Fibroblast of mammary gland (primary cell): ENCODE data around the gene TTYH3.

Experiments
- DNase-seq: peaks from one replicate; pipeline ENCODE4 v3.0.0-alpha.2; 2010; ENCODE audit warnings: low read depth
- H3K4me3 ChIP-seq: 2 replicates; pipeline ENCODE4 v1.5.1; 2011; ENCODE audit warnings: low read depth, mild to moderate bottlenecking, low read length, moderate library complexity; ENCODE audit not compliant: control insufficient read depth
- TF ChIP-seq, protein P1 (sequence below): conservative IDR thresholded peaks from 2 replicates; pipeline ENCODE4 v1.5.1; 2011; ENCODE audit warnings: low read depth, low read length, inconsistent platforms; ENCODE audit not compliant: control insufficient read depth, insufficient read depth

Gene TTYH3

DNA sequence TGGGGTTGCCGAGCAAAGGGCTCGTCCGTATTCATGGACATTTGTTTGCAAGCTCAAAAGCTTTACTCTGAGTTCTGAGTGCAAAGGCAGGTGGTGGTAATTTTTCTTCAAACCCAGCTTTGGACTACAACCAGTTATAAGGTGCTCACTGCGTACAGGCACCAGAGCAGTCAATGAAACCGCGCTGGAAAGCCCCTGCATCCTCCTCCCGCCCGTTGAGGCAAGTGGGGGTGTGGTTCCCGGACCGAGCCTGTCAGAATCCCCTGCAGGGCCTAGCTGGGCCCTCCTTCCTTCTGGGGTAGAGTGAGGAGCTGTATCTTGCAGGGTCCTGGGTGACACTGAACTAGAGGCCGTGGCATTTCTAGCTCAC is 78.5 kb downstream of the TTYH3 start:
- no peak overlapping the region for H3K4me3 ChIP-seq
- no peak for DNase-seq
- TF ChIP-seq, protein P1, sequence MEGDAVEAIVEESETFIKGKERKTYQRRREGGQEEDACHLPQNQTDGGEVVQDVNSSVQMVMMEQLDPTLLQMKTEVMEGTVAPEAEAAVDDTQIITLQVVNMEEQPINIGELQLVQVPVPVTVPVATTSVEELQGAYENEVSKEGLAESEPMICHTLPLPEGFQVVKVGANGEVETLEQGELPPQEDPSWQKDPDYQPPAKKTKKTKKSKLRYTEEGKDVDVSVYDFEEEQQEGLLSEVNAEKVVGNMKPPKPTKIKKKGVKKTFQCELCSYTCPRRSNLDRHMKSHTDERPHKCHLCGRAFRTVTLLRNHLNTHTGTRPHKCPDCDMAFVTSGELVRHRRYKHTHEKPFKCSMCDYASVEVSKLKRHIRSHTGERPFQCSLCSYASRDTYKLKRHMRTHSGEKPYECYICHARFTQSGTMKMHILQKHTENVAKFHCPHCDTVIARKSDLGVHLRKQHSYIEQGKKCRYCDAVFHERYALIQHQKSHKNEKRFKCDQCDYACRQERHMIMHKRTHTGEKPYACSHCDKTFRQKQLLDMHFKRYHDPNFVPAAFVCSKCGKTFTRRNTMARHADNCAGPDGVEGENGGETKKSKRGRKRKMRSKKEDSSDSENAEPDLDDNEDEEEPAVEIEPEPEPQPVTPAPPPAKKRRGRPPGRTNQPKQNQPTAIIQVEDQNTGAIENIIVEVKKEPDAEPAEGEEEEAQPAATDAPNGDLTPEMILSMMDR = no peak

DNA sequence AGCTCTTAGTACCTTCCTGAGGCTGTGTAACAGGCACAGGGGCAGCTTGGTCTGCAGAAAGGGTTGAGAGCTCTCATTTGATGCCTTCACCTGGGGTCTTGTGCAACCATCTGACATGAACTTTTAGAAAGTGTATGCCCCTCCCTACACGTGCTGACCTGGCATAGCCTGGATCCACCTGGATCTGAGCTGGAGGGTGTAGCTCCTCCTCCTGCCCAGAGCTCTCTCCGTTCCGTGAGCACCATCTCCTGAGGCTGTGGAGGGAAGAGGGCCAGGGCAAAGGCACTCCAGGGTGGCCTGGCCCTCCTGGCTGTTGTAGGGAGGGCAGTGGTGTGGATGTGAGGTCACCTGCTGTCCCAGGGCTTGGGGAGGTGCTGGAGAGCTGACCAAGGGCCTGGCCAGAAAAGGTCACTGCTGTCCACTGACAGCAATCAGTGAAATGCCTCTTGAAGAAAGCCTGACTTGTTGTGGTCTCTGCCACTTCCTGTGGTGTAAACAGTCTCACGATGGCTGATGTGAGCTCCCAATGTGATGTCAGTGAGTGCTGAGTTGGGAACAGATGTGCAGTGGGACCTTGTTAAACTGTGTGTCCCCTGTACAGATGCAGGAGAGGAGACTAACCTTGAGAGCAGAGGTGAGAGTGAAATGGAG is 79.2 kb downstream of the TTYH3 start:
- DNase-seq = peak; percentile 17
- no peak overlapping the region for H3K4me3 ChIP-seq

DNA sequence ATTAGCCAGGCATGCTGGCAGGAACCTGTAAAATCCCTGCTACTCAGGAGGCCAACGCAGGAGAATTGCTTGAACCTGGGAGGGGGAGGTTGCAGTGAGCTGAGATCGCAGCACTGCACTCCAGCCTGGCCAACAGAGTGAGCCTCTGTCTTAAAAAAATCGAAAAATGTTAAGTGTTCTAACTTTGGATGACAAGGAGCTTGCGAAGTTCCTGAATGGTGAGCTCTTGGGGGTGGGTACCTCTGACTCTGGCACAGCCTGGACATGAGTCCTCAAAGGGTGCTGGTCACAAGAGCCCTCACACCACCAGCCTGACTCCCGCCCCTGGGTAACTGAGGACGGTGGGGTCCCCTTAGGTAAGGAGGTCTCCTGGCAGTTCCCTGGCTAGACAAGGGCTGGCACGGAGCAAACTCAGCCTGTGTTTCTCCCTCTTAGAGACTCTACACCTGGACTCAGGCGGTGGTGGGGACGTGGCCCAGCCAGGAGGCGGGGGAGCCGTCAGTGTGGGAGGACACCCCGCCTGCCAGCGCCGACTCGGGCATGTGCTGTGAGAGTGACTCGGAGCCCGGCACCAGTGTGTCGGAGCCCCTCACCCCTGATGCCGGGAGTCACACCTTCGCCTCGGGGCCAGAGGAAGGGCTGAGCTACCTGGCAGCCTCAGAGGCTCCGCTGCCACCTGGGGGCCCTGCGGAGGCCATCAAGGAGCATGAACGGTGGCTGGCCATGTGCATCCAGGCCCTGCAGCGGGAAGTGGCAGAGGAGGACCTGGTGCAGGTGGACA is 80.3 kb downstream of the TTYH3 start:
- DNase-seq = no peak
- H3K4me3 ChIP-seq = no peak overlapping the region
- TF ChIP-seq, protein P1 = no peak

More for the DNA sequence above, 79.2 kb downstream of the TTYH3 start:
- TF ChIP-seq, protein P1 = no peak

DNA sequence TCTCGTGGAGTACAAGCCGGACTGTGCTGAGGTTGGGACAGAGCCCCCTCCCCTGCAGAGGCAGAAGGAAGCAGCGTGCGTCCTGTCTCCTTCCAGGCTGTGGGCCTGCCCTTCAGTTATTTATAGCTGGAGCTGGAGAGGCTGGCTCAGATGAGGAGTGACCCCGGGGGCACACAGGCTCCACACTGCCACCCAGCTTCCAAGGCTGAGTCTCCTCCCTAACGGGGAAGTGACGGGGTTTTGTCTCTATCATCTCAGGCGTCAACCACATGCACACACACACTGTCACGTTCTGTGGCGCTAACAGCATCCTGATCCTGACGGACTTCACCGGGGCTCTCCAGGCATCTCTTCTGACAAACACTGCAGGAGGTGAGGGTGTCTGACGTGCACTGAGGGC is 81.6 kb downstream of the TTYH3 start:
- TF ChIP-seq, protein P1 = no peak
- H3K4me3 ChIP-seq = no peak overlapping the region
- no peak for DNase-seq

DNA sequence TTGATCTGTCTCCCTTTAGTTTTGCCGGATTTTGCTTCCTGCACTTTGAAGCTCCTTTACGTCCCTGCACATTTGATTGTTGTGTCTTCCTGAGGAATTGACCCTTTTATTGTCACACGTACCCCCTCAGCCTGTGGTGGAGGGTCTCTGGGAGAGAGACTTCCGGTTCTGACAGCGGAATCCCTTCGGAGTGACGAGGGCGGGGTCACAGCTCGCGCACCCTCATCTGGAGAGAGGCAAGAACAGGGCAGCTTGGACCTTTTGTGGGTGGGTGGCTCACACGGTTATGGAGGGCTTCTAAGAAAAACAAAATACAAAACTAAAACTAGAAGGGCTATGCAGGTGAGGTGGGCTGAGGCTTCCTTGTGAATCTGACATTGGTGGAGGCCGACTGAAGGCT is 82.2 kb downstream of the TTYH3 start:
- no peak for DNase-seq
- no peak overlapping the region for H3K4me3 ChIP-seq
- TF ChIP-seq, protein P1 = no peak
